Progenitor cell of endocrine pancreas (in vitro differentiated cells): ENCODE data around the gene RRP15. TPM values are rescaled to one million over a fixed set of nuclear protein-coding genes. Genes with fewer than 3 reads are reported as not detected.
A peak's percentile ranks its signal among the peaks of the same experiment; 100 is the strongest.

Experiments used
- DNase-seq: peaks from one replicate; pipeline ENCODE4 v3.0.0; 2021; ENCODE audit warnings: low spot score; ENCODE audit not compliant: unreplicated experiment
- H3K27ac Mint-ChIP-seq: 2 replicates; pipeline ENCODE4 v1.8.0; 2021; ENCODE audit warnings: mild to moderate bottlenecking, moderate library complexity, mixed read lengths
- H3K27me3 Mint-ChIP-seq: 2 replicates; pipeline ENCODE4 v1.8.0; 2021; ENCODE audit warnings: mixed read lengths
- H3K36me3 Mint-ChIP-seq: 2 replicates; pipeline ENCODE4 v1.8.0; 2022; ENCODE audit warnings: mixed read lengths; ENCODE audit not compliant: insufficient read depth
- H3K4me1 Mint-ChIP-seq: 2 replicates; pipeline ENCODE4 v1.8.0; 2021; ENCODE audit warnings: low read depth, mixed read lengths
- H3K4me3 Mint-ChIP-seq: 2 replicates; pipeline ENCODE4 v1.8.0; 2021; ENCODE audit warnings: low read depth, mild to moderate bottlenecking, moderate library complexity, mixed read lengths
- H3K9me3 Mint-ChIP-seq: 2 replicates; pipeline ENCODE4 v1.8.0; 2021; ENCODE audit warnings: low read depth, mixed read lengths
- total RNA-seq: library from RNA; stranded (reverse); gene quantifications from 2 replicates; pipeline ENCODE4 v1.2.1, GENCODE V29; 2021
- TF ChIP-seq, protein P1 (sequence below): fragments of 200-600 bp; sonication (generic); IDR thresholded peaks from one replicate; pipeline ENCODE4 v1.5.0; 2021; ENCODE audit warnings: antibody characterized with exemption, mild to moderate bottlenecking; ENCODE audit not compliant: unreplicated experiment

RRP15 gene
- total RNA-seq, 1 donor from 2014 or later: 24.6 TPM

DNA sequence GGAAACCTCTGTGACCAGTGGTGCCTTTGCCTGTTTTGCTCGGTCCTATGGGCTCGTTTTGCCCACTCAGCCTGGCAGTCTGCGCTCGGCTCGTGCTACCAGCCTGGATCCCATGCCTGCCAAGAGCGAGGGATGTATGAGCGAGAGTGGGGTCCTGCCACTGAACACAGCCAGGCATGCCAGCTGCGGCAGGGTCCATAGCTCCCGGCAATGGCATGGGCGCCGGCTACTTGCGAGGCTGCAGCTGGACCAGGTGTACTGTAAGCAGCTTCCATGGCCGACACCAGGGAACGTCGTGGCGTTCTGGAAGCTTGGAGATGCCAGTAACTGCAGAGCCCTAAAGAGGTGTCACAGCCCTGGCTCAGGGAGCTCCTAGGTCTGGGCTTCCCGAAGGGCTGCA lies 37.7 kb downstream of the RRP15 start:
- Mint-ChIP-seq H3K9me3 (no peaks in the 10 kb centered on the region), H3K27ac (no peak overlapping the region), H3K36me3 (peaks cover 16% of the 10 kb centered on the region), H3K4me1 (no peaks in the 10 kb centered on the region), H3K27me3 (no peaks in the 10 kb centered on the region), H3K4me3 (no peak overlapping the region)
- no peak for DNase-seq
- TF ChIP-seq, protein P1, sequence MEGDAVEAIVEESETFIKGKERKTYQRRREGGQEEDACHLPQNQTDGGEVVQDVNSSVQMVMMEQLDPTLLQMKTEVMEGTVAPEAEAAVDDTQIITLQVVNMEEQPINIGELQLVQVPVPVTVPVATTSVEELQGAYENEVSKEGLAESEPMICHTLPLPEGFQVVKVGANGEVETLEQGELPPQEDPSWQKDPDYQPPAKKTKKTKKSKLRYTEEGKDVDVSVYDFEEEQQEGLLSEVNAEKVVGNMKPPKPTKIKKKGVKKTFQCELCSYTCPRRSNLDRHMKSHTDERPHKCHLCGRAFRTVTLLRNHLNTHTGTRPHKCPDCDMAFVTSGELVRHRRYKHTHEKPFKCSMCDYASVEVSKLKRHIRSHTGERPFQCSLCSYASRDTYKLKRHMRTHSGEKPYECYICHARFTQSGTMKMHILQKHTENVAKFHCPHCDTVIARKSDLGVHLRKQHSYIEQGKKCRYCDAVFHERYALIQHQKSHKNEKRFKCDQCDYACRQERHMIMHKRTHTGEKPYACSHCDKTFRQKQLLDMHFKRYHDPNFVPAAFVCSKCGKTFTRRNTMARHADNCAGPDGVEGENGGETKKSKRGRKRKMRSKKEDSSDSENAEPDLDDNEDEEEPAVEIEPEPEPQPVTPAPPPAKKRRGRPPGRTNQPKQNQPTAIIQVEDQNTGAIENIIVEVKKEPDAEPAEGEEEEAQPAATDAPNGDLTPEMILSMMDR: no peak

DNA sequence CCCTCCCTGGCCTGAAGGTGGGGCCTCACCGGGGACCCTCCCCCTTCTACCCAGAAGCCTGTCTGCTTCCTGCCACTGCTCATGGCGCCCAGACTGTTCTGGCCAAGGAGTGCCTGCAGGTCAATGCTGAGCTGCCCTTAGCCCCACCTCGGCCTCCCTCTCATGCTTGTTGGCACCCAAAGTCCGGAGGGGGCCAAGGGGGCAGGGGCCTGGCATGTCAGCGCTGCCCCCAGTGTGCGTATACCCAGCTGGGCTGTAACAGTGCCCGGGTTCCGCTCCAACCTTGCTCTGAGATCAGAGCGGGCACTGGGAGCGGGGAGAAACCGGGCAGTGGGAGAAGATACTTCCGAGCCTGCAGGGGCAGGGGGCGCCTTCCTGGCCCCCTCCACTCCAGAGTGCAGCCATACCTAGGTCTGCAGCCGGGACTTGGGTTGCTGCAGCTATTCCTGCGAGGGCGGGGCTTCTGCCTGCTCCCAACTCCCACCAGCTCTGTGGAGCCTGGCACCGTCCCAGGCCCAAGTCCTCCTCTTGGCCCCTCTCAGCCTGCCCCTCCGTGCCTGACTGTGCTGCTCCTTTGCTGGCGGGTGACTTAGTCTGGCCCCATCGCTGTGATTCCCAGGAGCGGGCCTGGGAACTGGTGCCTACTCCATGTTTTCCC lies 38.6 kb downstream of the RRP15 start:
- DNase-seq: no peak
- H3K36me3 Mint-ChIP-seq: peaks cover 17% of the 10 kb centered on the region

DNA sequence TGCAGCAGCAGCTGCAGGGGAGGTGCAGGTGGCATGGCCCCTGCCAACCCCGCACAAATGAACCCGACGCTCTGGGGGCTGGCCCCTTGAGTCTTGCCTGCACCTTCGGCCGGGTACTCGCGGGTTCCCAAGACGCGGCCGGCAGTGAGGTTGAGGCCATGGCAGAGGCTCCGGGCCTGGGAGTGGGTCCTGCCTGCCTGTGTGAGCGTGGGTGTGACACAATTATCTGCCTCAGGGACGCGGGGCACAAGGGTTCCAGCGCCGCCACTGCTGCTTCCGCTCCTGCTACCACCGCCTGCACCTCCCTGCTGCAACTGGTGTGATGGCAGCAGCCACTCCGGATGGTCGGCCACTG lies 39.1 kb downstream of the RRP15 start:
- H3K9me3 Mint-ChIP-seq: no peaks in the 10 kb centered on the region
- H3K4me3 Mint-ChIP-seq: no peak overlapping the region
- no peaks in the 10 kb centered on the region for H3K4me1 Mint-ChIP-seq
- DNase-seq: no peak
- peaks cover 17% of the 10 kb centered on the region for H3K36me3 Mint-ChIP-seq
- no peaks in the 10 kb centered on the region for H3K27me3 Mint-ChIP-seq
- TF ChIP-seq, protein P1: no peak
- H3K27ac Mint-ChIP-seq: no peak overlapping the region

More for the DNA sequence above, 38.6 kb downstream of the RRP15 start:
- Mint-ChIP-seq H3K9me3 (no peaks in the 10 kb centered on the region), H3K27me3 (no peaks in the 10 kb centered on the region), H3K4me3 (no peak overlapping the region), H3K4me1 (no peaks in the 10 kb centered on the region), H3K27ac (no peak overlapping the region)
- TF ChIP-seq, protein P1: no peak

DNA sequence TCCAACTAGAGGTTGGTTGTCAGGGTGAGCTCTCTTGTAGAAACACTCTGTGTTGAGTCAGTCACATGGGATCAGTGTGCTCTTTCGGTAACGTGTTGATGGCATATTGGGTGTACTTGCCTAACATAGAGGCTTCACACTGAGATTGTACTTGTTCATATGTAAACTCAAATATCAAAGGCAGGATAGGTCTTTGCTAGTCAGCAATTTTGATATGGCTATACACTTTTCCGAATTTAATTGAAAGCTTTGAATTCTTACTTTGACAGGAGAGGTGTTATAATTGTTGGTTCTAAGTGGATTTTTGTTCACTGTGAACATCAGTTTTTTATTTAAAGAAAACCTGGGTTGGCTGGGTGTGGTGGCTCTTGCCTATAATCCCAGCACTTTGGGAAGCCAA lies 43.7 kb downstream of the RRP15 start:
- H3K27ac Mint-ChIP-seq: no peak overlapping the region
- no peaks in the 10 kb centered on the region for H3K27me3 Mint-ChIP-seq
- H3K9me3 Mint-ChIP-seq: no peaks in the 10 kb centered on the region
- H3K36me3 Mint-ChIP-seq: peaks cover 17% of the 10 kb centered on the region
- H3K4me3 Mint-ChIP-seq: no peak overlapping the region
- TF ChIP-seq, protein P1: no peak
- H3K4me1 Mint-ChIP-seq: no peaks in the 10 kb centered on the region
- no peak for DNase-seq

- Mint-ChIP-seq H3K27me3 (no peaks in the 10 kb centered on the region), H3K9me3 (no peaks in the 10 kb centered on the region), H3K4me1 (no peaks in the 10 kb centered on the region), H3K27ac (no peak overlapping the region), H3K36me3 (peaks cover 9% of the 10 kb centered on the region), H3K4me3 (no peak overlapping the region)
- TF ChIP-seq, protein P1: peak; percentile 82
- DNase-seq: no peak
Observed at GRCh38 chr1:218330043-218330623, 45.0 kb downstream of the RRP15 start.
